Lung (tissue), 12 donors: ENCODE data around the gene NAALADL2. TPM values are rescaled to one million over a fixed set of nuclear protein-coding genes. Genes with fewer than 3 reads are reported as not detected.

Experiments used
- ATAC-seq: fragments of 200-7000 bp; cut with Tn5 transposase; one replicate; pipeline ENCODE4 v1.9.1; 2020; ENCODE audit warnings: moderate number of reproducible peaks; ENCODE audit not compliant: insufficient read depth, low FRiP score
- DNase-seq, 3 donors: peaks; one replicate each; pipeline ENCODE4 v3.0.0-alpha.2; 2013 to 2017
- H3K27ac ChIP-seq, 2 donors: one replicate each; pipeline ENCODE4 v1.5.1; 2013; ENCODE audit warnings: mild to moderate bottlenecking in 2 of 2, moderate library complexity in 2 of 2, control low read depth in 1 of 2, inconsistent platforms in 1 of 2, low read depth in 1 of 2, low read length in 1 of 2
- H3K27me3 ChIP-seq, 3 donors: one replicate each; pipeline ENCODE4 v1.5.1; 2013; ENCODE audit warnings: low read length in 2 of 3; ENCODE audit not compliant: control insufficient read depth in 3 of 3, insufficient read depth in 3 of 3
- H3K36me3 ChIP-seq, 4 donors: one replicate each; pipeline ENCODE4 v1.5.1; 2013; ENCODE audit warnings: low read length in 4 of 4, mild to moderate bottlenecking in 1 of 4, moderate library complexity in 1 of 4; ENCODE audit not compliant: control insufficient read depth in 4 of 4, insufficient read depth in 4 of 4
- H3K4me1 ChIP-seq, 5 donors: one replicate each; pipeline ENCODE4 v1.5.1; 2013; ENCODE audit warnings: low read length in 5 of 5, mild to moderate bottlenecking in 2 of 5, moderate library complexity in 1 of 5; ENCODE audit not compliant: control insufficient read depth in 5 of 5, insufficient read depth in 5 of 5
- H3K4me3 ChIP-seq: one replicate; pipeline ENCODE4 v1.5.1; 2013; ENCODE audit warnings: mild to moderate bottlenecking, control low read depth, moderate library complexity
- H3K9ac ChIP-seq, 2 donors: one replicate each; pipeline ENCODE4 v1.5.1; 2013; ENCODE audit warnings: low read length in 2 of 2, control low read depth in 1 of 2; ENCODE audit not compliant: insufficient read depth in 1 of 2
- H3K9me3 ChIP-seq, 4 donors: one replicate each; pipeline ENCODE4 v1.5.1; 2013; ENCODE audit warnings: low read length in 3 of 4, mild to moderate bottlenecking in 1 of 4, moderate library complexity in 1 of 4; ENCODE audit not compliant: control insufficient read depth in 4 of 4, insufficient read depth in 3 of 4
- CTCF ChIP-seq: IDR thresholded peaks from 2 replicates; pipeline ENCODE4 v1.5.1; 2012; ENCODE audit warnings: mild to moderate bottlenecking; ENCODE audit errors: control extremely low read depth, extremely low read depth
- WGBS, 2 donors: extraction: QIAGEN DNeasy Blood & Tissue Kit; methylation state at CpG; one replicate each; pipeline ENCODE4 v1.1.7; 2013; 5-methylcytosine and 5-hydroxymethylcytosine counted together
- polyA plus RNA-seq, 2 donors: library from polyadenylated mRNA; stranded (reverse); fragments of 200-250 nt; gene quantifications; one replicate each; pipeline ENCODE4 v1.2.1, GENCODE V29; 2013
- total RNA-seq, 2 donors: library from RNA; depleted of rRNA in 1 of 2; stranded (reverse); fragments of >200 nt in 1 of 2; gene quantifications; one replicate each; pipeline ENCODE4 v1.2.1, GENCODE V29; 2014 to 2021
- donor health status: control.
- donor health status: control.
- donor health status: Bipolar disorder and iron deficiency.
- donor health status: healthy.
- donor health status: DM: yes; HTN: yes; CAD: no.

NAALADL2 gene
- total and polyA plus RNA-seq, 4 donors = 0.49 to 46.7 (median 4.7) TPM

GRCh38 chr3:175294793-175295192 lies 435.7 kb downstream of the NAALADL2 start:
- H3K9me3 ChIP-seq = no peaks in the 10 kb centered on the region
- WGBS, 2 donors = 45 to 96% methylated on average over 2 of the region's 2 CpGs
- no peak for TF ChIP-seq CTCF

DNA sequence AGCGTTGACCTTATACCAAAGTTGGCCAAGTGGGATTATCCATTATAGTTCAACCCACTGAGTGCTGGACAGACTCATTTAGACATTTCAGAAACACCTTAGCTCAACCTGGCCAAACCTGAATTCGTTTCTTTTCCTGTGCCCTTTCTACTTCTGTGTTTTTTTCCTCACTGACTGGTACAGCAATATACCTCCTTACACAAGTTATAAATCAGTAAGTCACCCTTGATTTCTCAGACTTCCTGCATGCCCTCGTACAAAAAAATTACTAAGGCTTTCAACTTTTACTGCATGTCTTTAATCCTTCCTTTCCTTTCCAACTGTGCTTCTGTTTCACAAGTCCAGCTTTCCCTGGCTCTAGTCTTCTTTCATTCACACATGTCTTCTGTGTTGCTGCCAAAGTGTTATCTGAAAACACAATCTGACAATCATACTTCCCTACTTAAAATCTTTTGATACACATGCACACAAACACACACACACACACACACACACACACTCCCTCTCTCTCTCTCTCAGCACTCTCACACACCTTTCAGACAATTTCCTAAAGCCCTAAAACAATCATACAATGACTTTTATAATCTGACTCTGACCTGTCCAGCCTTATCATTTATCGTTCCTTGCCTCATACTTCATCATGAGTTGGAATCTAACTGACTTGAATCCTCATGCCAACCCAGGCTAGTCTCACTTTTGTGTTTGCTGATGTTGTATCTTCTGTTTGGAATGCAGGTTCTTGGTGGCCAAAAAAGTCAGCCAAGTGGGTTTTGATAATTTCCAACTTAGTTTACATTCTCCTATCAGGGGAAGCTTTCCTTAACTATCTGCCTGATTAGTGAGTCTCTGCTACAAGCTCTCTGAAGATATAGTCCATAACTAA lies 436.4 kb downstream of the NAALADL2 start:
- TF ChIP-seq CTCF = no peak
- Histone ChIP-seq H3K36me3 (no peaks in the 10 kb centered on the region), H3K4me1 (peaks cover 0 to 10% (median 0%) of the 10 kb centered on the region in 5 donors), H3K27me3 (no peaks in the 10 kb centered on the region), H3K9me3 (no peaks in the 10 kb centered on the region), H3K27ac (no peak overlapping the region), H3K4me3 (no peak overlapping the region), H3K9ac (no peak overlapping the region)
- DNase-seq (peak in 2 of 3 donors; percentile 61 to 72), ATAC-seq (no peak)
- 40 to 49% methylated on average over 4 of the region's 4 CpGs for WGBS, 2 donors

More at GRCh38 chr3:175294793-175295192, 435.7 kb downstream of the NAALADL2 start:
- Histone ChIP-seq H3K9ac (no peak overlapping the region), H3K27me3 (no peaks in the 10 kb centered on the region), H3K36me3 (no peaks in the 10 kb centered on the region), H3K27ac (no peak overlapping the region), H3K4me1 (peaks cover 0 to 10% (median 0%) of the 10 kb centered on the region in 5 donors), H3K4me3 (no peak overlapping the region)
- DNase-seq (no peak), ATAC-seq (no peak)

GRCh38 chr3:175297216-175297615 lies 438.1 kb downstream of the NAALADL2 start:
- ATAC-seq = no peak
- no peaks in the 10 kb centered on the region for H3K9me3 ChIP-seq
- no peak for TF ChIP-seq CTCF
- H3K36me3 ChIP-seq = no peaks in the 10 kb centered on the region
- no peak for DNase-seq
- 91 to 94% methylated on average over 2 of the region's 2 CpGs for WGBS, 2 donors
- H3K27ac ChIP-seq = no peak overlapping the region
- no peak overlapping the region for H3K9ac ChIP-seq
- no peak overlapping the region for H3K4me3 ChIP-seq
- no peaks in the 10 kb centered on the region for H3K27me3 ChIP-seq
- peaks cover 0 to 10% (median 0%) of the 10 kb centered on the region in 5 donors for H3K4me1 ChIP-seq
